GM19193 (cell line): ENCODE measurements around the gene MAP7D2.
A peak's percentile ranks its signal among the peaks of the same experiment; 100 is the strongest.

Experiments
- POLR2A ChIP-seq: IDR thresholded peaks from 4 replicates; pipeline ENCODE4 v1.6.1; 2011; ENCODE audit not compliant: insufficient read depth, insufficient read length; ENCODE audit errors: extremely low read depth

Gene MAP7D2

GRCh38 chrX:20116577-20117240 is at the start of gene MAP7D2:
MAP7D2 (minus strand) TSS chrX:20116907; CDS start chrX:20116879, 28 bp downstream.
- no peak for TF ChIP-seq POLR2A

GRCh38 chrX:20159797-20160385 is 43.2 kb upstream of the MAP7D2 start:
- no peak for TF ChIP-seq POLR2A

- no peak for TF ChIP-seq POLR2A
Observed at GRCh38 chrX:20151689-20152088, 35.0 kb upstream of the MAP7D2 start.

GRCh38 chrX:20149326-20149725 is 32.6 kb upstream of the MAP7D2 start:
- TF ChIP-seq POLR2A: no peak

GRCh38 chrX:20147561-20147960 is 30.9 kb upstream of the MAP7D2 start:
- TF ChIP-seq POLR2A: no peak

GRCh38 chrX:20144491-20144890 is 27.8 kb upstream of the MAP7D2 start:
- no peak for TF ChIP-seq POLR2A

GRCh38 chrX:20143561-20143960 is 26.9 kb upstream of the MAP7D2 start:
- no peak for TF ChIP-seq POLR2A

GRCh38 chrX:20143111-20143510 is 26.4 kb upstream of the MAP7D2 start:
- TF ChIP-seq POLR2A: no peak

- peak; percentile 85 for TF ChIP-seq POLR2A
Observed at GRCh38 chrX:20141281-20142220, 24.8 kb upstream of the MAP7D2 start, which contains the start of gene EIF1AX. EIF1AX (minus strand) TSS chrX:20141838; CDS start chrX:20141640, 198 bp downstream.

- TF ChIP-seq POLR2A: no peak
Observed at GRCh38 chrX:20140420-20140819, 23.7 kb upstream of the MAP7D2 start.

GRCh38 chrX:20139966-20140365 is 23.3 kb upstream of the MAP7D2 start:
- no peak for TF ChIP-seq POLR2A

- TF ChIP-seq POLR2A: no peak
Observed at GRCh38 chrX:20135944-20136343, 19.2 kb upstream of the MAP7D2 start.

- no peak for TF ChIP-seq POLR2A
Observed at GRCh38 chrX:20132666-20133065, 16.0 kb upstream of the MAP7D2 start.

GRCh38 chrX:20130357-20130756 is 13.7 kb upstream of the MAP7D2 start:
- TF ChIP-seq POLR2A: no peak

GRCh38 chrX:20129547-20129946 is 12.8 kb upstream of the MAP7D2 start:
- no peak for TF ChIP-seq POLR2A

GRCh38 chrX:20128670-20129069 is 12.0 kb upstream of the MAP7D2 start:
- TF ChIP-seq POLR2A: no peak

GRCh38 chrX:20124964-20125363 is 8.3 kb upstream of the MAP7D2 start:
- TF ChIP-seq POLR2A: no peak
